A549 (cell line): ENCODE data around the gene ZCCHC9.

Experiments
- POLR2A ChIP-seq: IDR thresholded peaks from 2 replicates; pipeline ENCODE4 v1.6.1; 2012; ENCODE audit warnings: mild to moderate bottlenecking, low read length
- TP53 ChIP-seq: fragments of 250-450 bp; sonication (Bioruptor Pico); IDR thresholded peaks from 2 replicates; pipeline ENCODE4 v1.5.0; 2021; ENCODE audit warnings: mild to moderate bottlenecking, moderate library complexity

GRCh38 chr5:81265101-81265500, 36.3 kb upstream of the ZCCHC9 start:
- TF ChIP-seq TP53 (CRISPR knock-in tag) (no peak), POLR2A (no peak)
